Activated T-cell treated with anti-CD3 and anti-CD28 coated beads, Interleukin-2, amount 50 U/mL, for 72 hours (primary cell): Measurements from ENCODE around the gene DHX34. TPM values are rescaled to one million over a fixed set of nuclear protein-coding genes. Genes with fewer than 3 reads are reported as not detected.
A peak's percentile ranks its signal among the peaks of the same experiment; 100 is the strongest.

Source experiments
- ATAC-seq, 2 donors: fragments of 150-1000 bp; cut with Tn5 transposase; replicated peaks in 1 of 2; 2 replicates each; pipeline ENCODE4 v1.10.0; 2021; ENCODE audit warnings: moderate library complexity in 2 of 2, mild to moderate bottlenecking in 1 of 2
- DNase-seq, 2 donors: peaks; one replicate each; pipeline ENCODE4 v3.0.0; 2021 to 2022; ENCODE audit warnings: mixed read lengths in 1 of 2
- H3K27ac Mint-ChIP-seq: one replicate; pipeline ENCODE4 v1.8.0; 2022; ENCODE audit warnings: mild to moderate bottlenecking, moderate library complexity, mixed read lengths
- H3K27me3 Mint-ChIP-seq: one replicate; pipeline ENCODE4 v1.8.0; 2022; ENCODE audit warnings: low read depth, mixed read lengths
- H3K36me3 Mint-ChIP-seq, 2 donors: one replicate each; pipeline ENCODE4 v1.8.0; 2022; ENCODE audit warnings: mixed read lengths in 2 of 2, mild to moderate bottlenecking in 1 of 2; ENCODE audit not compliant: insufficient read depth in 2 of 2
- H3K4me1 Mint-ChIP-seq: one replicate; pipeline ENCODE4 v1.8.0; 2022; ENCODE audit warnings: low read depth, mixed read lengths
- H3K4me3 Mint-ChIP-seq, 2 donors: one replicate each; pipeline ENCODE4 v1.8.0; 2022; ENCODE audit warnings: mild to moderate bottlenecking in 2 of 2, mixed read lengths in 2 of 2, moderate library complexity in 2 of 2
- H3K9me3 Mint-ChIP-seq, 2 donors: one replicate each; pipeline ENCODE4 v1.8.0; 2022; ENCODE audit warnings: mixed read lengths in 2 of 2
- total RNA-seq, 2 donors: library from RNA; stranded (reverse); gene quantifications; one replicate each; pipeline ENCODE4 v1.2.3, GENCODE V29; 2022

Gene DHX34
- total RNA-seq, 2 donors from 2014 or later: 9.4 to 11.8 TPM

GRCh38 chr19:47422417-47423163 lies 73.5 kb downstream of the DHX34 start:
- Mint-ChIP-seq H3K36me3 (no peaks in the 10 kb centered on the region), H3K4me1 (peaks cover 27% of the 10 kb centered on the region), H3K27ac (no peak overlapping the region), H3K27me3 (peaks cover 66% of the 10 kb centered on the region), H3K9me3 (no peaks in the 10 kb centered on the region), H3K4me3 (peak overlapping the region; percentile 4 to 6)
- DNase-seq (no peak), ATAC-seq (no peak)

- ATAC-seq (no peak), DNase-seq (no peak)
- Mint-ChIP-seq H3K4me1 (peaks cover 24% of the 10 kb centered on the region), H3K9me3 (no peaks in the 10 kb centered on the region), H3K27ac (no peak overlapping the region), H3K4me3 (no peak overlapping the region), H3K36me3 (no peaks in the 10 kb centered on the region), H3K27me3 (peaks cover 58% of the 10 kb centered on the region)
These were observed 74.2 kb downstream of the DHX34 start for GRCh38 chr19:47423203-47423882.

GRCh38 chr19:47427241-47428176 lies 78.4 kb downstream of the DHX34 start:
- peak; percentile 61 to 65 for ATAC-seq
- Mint-ChIP-seq H3K36me3 (peaks cover 0 to 2% of the 10 kb centered on the region in 2 donors), H3K4me3 (peak overlapping the region in 1 of 2 donors; percentile 29), H3K9me3 (no peaks in the 10 kb centered on the region), H3K27ac (no peak overlapping the region), H3K27me3 (peaks cover 46% of the 10 kb centered on the region), H3K4me1 (peaks cover 27% of the 10 kb centered on the region)
- peak; percentile 81 for DNase-seq

DNA sequence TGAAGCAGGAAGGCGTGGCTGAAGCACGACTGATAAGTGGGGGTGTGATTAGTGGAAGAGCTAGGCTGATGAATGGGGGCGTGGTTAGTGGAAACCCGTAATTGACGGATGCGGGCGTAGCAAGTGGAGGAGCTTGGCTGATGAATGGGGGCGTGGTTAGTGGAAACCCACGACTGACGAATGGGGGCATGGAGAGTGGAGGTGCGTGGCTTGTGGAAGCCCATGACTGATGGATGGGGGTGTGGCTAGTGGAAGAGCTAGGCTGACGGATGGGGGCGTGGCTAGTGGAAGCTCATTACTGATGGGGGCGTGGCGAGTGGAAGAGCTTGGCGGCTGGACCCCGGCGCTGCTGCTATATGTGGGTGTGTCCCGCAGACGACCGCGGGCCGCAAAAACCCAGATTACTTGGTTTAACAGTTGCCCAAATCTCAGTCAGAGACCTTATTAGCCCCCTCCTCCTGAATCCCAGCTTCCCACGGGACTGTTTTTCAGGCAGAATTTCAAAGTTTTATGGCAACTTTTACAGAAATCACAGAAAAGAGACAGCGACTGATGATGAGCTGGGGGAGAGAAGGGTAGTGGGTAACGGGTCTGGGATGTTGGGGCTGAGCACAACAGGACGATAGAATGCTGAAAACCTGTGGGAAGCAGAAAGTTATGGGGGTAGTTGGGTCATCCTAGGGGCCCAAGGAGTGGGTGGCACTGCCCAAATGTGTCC lies 79.2 kb downstream of the DHX34 start:
- ATAC-seq: peak; percentile 83 to 84

GRCh38 chr19:47429140-47429793 lies 80.2 kb downstream of the DHX34 start:
- Mint-ChIP-seq H3K27ac (no peak overlapping the region), H3K4me1 (peaks cover 30% of the 10 kb centered on the region), H3K9me3 (no peaks in the 10 kb centered on the region), H3K36me3 (peaks cover 0 to 3% of the 10 kb centered on the region in 2 donors), H3K27me3 (peaks cover 31% of the 10 kb centered on the region), H3K4me3 (peak overlapping the region; percentile 71 to 76)
- no peak for ATAC-seq
- no peak for DNase-seq

More for the DNA sequence above, 79.2 kb downstream of the DHX34 start:
- DNase-seq: peak; percentile 88 to 93
- H3K27ac Mint-ChIP-seq: no peak overlapping the region
- H3K36me3 Mint-ChIP-seq: peaks cover 0 to 3% of the 10 kb centered on the region in 2 donors
- H3K4me1 Mint-ChIP-seq: peaks cover 30% of the 10 kb centered on the region
- no peaks in the 10 kb centered on the region for H3K9me3 Mint-ChIP-seq
- peaks cover 38% of the 10 kb centered on the region for H3K27me3 Mint-ChIP-seq
- H3K4me3 Mint-ChIP-seq: no peak overlapping the region

DNA sequence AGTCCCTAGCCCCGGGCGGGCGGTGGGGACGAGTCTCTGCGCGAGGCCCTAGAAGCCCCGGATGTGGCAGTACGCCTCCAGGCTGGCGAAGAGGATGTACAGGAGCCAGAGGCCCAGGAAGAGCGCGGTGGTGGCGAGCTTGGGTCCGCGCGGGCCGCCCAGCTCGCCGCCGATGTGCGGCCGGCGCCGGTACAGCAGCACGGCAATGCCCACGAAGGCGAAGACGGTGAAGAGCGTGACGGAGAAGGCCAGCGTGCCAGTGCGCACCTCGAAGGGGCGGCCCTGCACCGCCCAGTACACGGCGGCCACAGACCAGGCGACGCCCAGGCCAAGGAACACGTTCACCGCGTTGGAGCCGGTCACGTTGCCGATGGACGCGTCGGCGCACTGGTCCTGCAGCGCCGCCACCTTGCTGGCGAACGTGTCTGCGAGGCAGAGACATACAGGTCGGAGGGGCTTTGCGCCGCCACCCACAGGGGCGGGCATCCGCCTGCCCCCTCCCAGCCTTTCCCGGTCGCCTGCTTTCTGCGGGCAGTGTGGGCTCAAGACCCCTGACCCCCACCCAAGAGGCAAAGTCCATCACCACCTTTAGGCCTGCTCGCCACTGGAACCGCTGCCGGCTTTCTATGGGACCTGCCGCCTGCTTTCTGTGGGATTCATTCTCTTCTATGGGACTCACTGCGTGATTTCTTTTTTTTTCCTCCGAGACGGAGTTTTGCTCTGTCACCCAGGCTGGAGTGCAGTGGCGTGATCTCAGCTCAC lies 81.1 kb downstream of the DHX34 start:
- peaks cover 31% of the 10 kb centered on the region for H3K27me3 Mint-ChIP-seq
- H3K36me3 Mint-ChIP-seq: peaks cover 0 to 3% of the 10 kb centered on the region in 2 donors
- no peaks in the 10 kb centered on the region for H3K9me3 Mint-ChIP-seq
- DNase-seq (peak; percentile 49 to 50), ATAC-seq (peak; percentile 50 to 51)
- peak overlapping the region; percentile 71 to 76 for H3K4me3 Mint-ChIP-seq
- peaks cover 33% of the 10 kb centered on the region for H3K4me1 Mint-ChIP-seq
- H3K27ac Mint-ChIP-seq: no peak overlapping the region

DNA sequence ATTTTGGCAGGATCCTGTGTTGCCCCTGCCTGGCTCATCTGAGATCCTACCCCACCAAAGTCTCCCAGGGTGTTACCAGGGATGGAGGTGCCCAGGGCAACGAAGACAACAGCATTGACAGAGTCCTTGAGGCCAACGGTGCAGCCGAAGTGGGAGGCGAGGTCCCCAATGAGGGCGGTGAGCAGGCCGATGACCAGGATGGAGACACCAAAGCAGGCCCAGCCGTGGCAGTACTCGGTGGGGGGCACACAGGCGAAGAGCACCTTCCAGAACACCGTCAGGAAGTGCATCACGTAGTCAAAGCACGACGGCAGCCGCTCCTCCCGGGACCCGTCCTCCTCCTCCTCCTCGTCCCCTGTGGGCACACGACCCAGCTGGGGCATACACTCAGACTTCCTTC lies 83.0 kb downstream of the DHX34 start:
- Mint-ChIP-seq H3K9me3 (no peaks in the 10 kb centered on the region), H3K4me3 (peak overlapping the region in 1 of 2 donors; percentile 3), H3K4me1 (peaks cover 51% of the 10 kb centered on the region), H3K27ac (no peak overlapping the region), H3K36me3 (peaks cover 0 to 3% of the 10 kb centered on the region in 2 donors), H3K27me3 (peaks cover 35% of the 10 kb centered on the region)
- no peak for DNase-seq
- ATAC-seq: no peak

Other genes with a start within 250 kb of the DHX34 start
- gene ZC3H4, start 235.5 kb upstream of the DHX34 start, total RNA-seq: 10 to 100 TPM; 76.0 to 84.0 TPM
- 100 to 1,000 TPM; 232 to 254 TPM for gene SAE1, start 218.5 kb upstream of the DHX34 start, total RNA-seq
- 10 to 100 TPM; 41.4 to 59.2 TPM for gene BBC3, start 118.1 kb upstream of the DHX34 start, total RNA-seq
- 10 to 100 TPM; 51.6 to 51.7 TPM for gene CCDC9, start 92.8 kb upstream of the DHX34 start, total RNA-seq
- gene INAFM1, start 74.4 kb upstream of the DHX34 start, total RNA-seq: 10 to 100 TPM; 19.7 to 21.4 TPM
- gene C5AR1, start 39.5 kb upstream of the DHX34 start, total RNA-seq: 1 to 10 TPM; 1.8 to 3.0 TPM
- gene C5AR2, start 17.1 kb upstream of the DHX34 start, total RNA-seq: not detected
- gene MEIS3, start 70.2 kb downstream of the DHX34 start, total RNA-seq: under 1 TPM; 0.23 to 0.26 TPM
- under 1 TPM; 0.17 to 0.97 TPM for gene SLC8A2, start 122.6 kb downstream of the DHX34 start, total RNA-seq
- gene KPTN, start 134.9 kb downstream of the DHX34 start, total RNA-seq: 10 to 100 TPM in 1 of 2 donors, 1 to 10 TPM in 1; 7.2 to 10.5 TPM
- gene NAPA, start 165.7 kb downstream of the DHX34 start, total RNA-seq: 10 to 100 TPM; 64.4 to 71.5 TPM
- gene ZNF541, start 223.8 kb downstream of the DHX34 start, total RNA-seq: under 1 TPM; 0.69 to 0.96 TPM